Posterior cingulate gyrus (tissue), 11 donors: ENCODE results near the gene NEDD4.
"Not testable (repeated sequence)": the region's sequence is repeated elsewhere in the genome, so short reads cannot be mapped to it uniquely, and the experiment has no call there.

Experiments used
- DNase-seq, 10 donors: peaks; one replicate each; pipeline versions ENCODE4 v3.0.0 to v3.0.0-alpha.2; 2020 to 2021; ENCODE audit warnings: mixed read lengths in 3 of 10
- intact Hi-C: fragments of 100-400 bp; cut with DNase I; formaldehyde crosslinking; loops from one replicate; pipeline ENCODE4 v1.15.1; 2023

Gene NEDD4

GRCh38 chr15:55965091-55965490 lies 28.3 kb downstream of the NEDD4 start:
- no peak for DNase-seq
- intact Hi-C loops, result no loop called here

- intact Hi-C loops, result no loop called here
- no peak for DNase-seq
Measured at GRCh38 chr15:55960946-55961345, 32.5 kb downstream of the NEDD4 start.

GRCh38 chr15:55959744-55960447 lies 33.5 kb downstream of the NEDD4 start:
- no peak for DNase-seq
- intact Hi-C loops, result no loop called here

GRCh38 chr15:55958349-55958748 lies 35.1 kb downstream of the NEDD4 start:
- intact Hi-C loops, result no loop called here
- DNase-seq, result no peak

- no peak for DNase-seq
- intact Hi-C loops, result no loop called here
Measured at GRCh38 chr15:55954862-55955605, 38.4 kb downstream of the NEDD4 start.

GRCh38 chr15:55952501-55953274 lies 40.7 kb downstream of the NEDD4 start:
- DNase-seq, intact Hi-C loops: not testable (repeated sequence)

GRCh38 chr15:55944606-55945005 lies 48.8 kb downstream of the NEDD4 start:
- DNase-seq, intact Hi-C loops: not testable (repeated sequence)

- intact Hi-C loops, result no loop called here
- no peak for DNase-seq
Measured at GRCh38 chr15:55942332-55942731, 51.1 kb downstream of the NEDD4 start.

GRCh38 chr15:55937040-55937439 lies 56.4 kb downstream of the NEDD4 start:
- intact Hi-C loops, result no loop called here
- DNase-seq, result no peak

GRCh38 chr15:55928955-55929354 lies 64.5 kb downstream of the NEDD4 start:
- no peak for DNase-seq
- intact Hi-C loops, result no loop called here

GRCh38 chr15:55921744-55922143 lies 71.7 kb downstream of the NEDD4 start:
- DNase-seq, result no peak
- intact Hi-C loops, result no loop called here

GRCh38 chr15:55917881-55918296 lies 75.5 kb downstream of the NEDD4 start:
- intact Hi-C loops, result no loop called here
- no peak for DNase-seq

- DNase-seq, result no peak
- intact Hi-C loops, result no loop called here
Measured at GRCh38 chr15:55916666-55917409, 76.6 kb downstream of the NEDD4 start.

- DNase-seq, result no peak
- intact Hi-C loops, result no loop called here
Measured at GRCh38 chr15:55915876-55916567, 77.4 kb downstream of the NEDD4 start.

- DNase-seq, result no peak
- intact Hi-C loops, result no loop called here
Measured at GRCh38 chr15:55915221-55915620, 78.2 kb downstream of the NEDD4 start.

GRCh38 chr15:55914446-55914845 lies 79.0 kb downstream of the NEDD4 start:
- intact Hi-C loops, result no loop called here

GRCh38 chr15:55912982-55913381 lies 80.4 kb downstream of the NEDD4 start:
- intact Hi-C loops, result no loop called here

More at GRCh38 chr15:55914446-55914845, 79.0 kb downstream of the NEDD4 start:
- no peak for DNase-seq

GRCh38 chr15:55909036-55909811 lies 84.2 kb downstream of the NEDD4 start:
- intact Hi-C loops, result no loop called here
- no peak for DNase-seq

More at GRCh38 chr15:55912982-55913381, 80.4 kb downstream of the NEDD4 start:
- no peak for DNase-seq

GRCh38 chr15:55907797-55908196 lies 85.6 kb downstream of the NEDD4 start:
- intact Hi-C loops, result no loop called here
- no peak for DNase-seq
